Right renal pelvis (tissue), 4 donors: ENCODE measurements around the gene CNTN5. TPM values are rescaled to one million over a fixed set of nuclear protein-coding genes. Genes with fewer than 3 reads are reported as not detected.
A peak's percentile ranks its signal among the peaks of the same experiment; 100 is the strongest.
"Not testable (repeated sequence)": the region's sequence is repeated elsewhere in the genome, so short reads cannot be mapped to it uniquely, and the experiment has no call there.

ENCODE experiments used
- DNase-seq, 4 donors: peaks; one replicate each; pipeline ENCODE4 v3.0.0-alpha.2; 2013; ENCODE audit warnings: low read depth in 4 of 4, low spot score in 3 of 4, missing footprints in 1 of 4
- polyA plus RNA-seq, 4 donors: library from polyadenylated mRNA; unstranded; fragments of 120-200 nt; gene quantifications; one replicate each; pipeline ENCODE4 v1.2.1, GENCODE V29; 2013; ENCODE audit not compliant: insufficient read length in 4 of 4

CNTN5 gene
- polyA plus RNA-seq, 4 donors: 15.7 to 23.2 (median 21.5) TPM

- not testable (repeated sequence) for DNase-seq
Observed at GRCh38 chr11:100257238-100257803, 1236.6 kb downstream of the CNTN5 start.

DNA sequence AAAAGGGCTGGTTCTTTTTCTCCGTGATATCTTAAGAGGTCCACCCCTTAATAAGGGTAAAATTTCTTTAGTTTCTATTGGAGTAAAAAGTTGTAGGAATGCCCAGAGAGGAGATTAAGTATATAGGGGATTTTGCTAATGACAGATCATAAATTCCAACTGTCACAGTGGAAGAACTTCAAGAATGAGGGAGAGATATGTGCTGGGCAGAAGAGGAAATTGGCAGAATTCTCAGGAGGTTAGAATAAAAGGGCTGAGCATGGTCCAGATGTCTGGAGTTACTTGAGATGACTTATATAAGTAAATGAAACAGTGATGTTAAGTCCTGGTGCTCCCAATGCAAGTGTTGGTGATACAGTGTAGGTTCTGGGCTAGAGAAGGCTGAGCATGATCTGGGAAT lies 1248.8 kb downstream of the CNTN5 start:
- DNase-seq: no peak

DNA sequence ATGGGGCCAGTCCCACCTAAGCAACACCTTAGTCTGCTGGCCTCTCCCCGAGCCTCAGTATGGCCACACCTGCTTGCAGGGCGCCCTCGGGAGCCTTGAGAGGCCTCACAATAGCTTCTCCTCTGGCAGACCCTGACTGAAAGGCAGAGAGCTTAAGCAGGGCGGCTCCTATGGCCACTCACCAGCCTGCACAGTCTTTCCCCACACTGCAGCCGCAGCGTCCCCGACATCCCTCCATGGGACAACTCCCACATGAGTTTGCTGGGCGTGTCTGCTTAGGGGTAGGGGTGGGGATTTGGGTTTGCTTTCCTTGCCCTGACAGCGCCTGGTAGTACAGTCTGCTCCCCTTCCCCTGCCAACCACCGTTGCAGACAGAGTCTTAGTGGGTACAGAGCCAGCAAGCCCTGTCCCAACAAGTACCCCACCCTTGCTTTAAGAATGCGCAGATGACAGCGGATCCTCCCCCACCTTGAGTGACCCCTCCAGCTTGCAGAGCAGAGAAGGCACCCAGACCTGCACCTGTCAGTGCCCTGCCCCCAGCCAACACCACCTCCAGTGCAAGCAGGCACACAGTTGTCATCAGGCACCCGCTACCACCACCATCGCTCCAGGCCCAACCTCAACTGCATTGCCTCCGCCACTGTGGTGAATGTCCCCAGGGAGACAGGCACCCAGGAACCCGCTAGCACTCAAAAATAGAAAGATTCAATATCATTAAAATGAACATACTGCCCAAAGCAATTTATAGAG lies 1252.5 kb downstream of the CNTN5 start:
- no peak for DNase-seq

GRCh38 chr11:100274466-100274865 lies 1253.7 kb downstream of the CNTN5 start:
- DNase-seq: not testable (repeated sequence)

DNA sequence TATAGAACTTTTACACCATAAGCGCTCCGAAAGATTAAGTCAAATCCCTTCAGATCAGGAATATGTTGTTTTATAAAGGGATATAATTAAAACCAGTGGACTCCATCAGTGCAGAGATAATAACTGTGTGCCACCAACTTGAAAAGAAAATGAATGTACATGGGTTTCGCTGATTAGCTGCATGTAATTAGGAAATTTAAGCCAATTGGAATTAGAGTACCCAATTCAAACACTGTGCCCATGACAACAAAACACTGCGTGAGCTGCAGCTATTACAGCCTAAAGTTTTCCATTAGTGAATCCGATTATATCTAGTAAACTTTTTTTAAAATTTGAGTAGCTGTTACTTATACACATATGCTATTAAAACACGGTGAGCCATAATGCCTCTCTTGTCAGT lies 1274.0 kb downstream of the CNTN5 start:
- no peak for DNase-seq

DNA sequence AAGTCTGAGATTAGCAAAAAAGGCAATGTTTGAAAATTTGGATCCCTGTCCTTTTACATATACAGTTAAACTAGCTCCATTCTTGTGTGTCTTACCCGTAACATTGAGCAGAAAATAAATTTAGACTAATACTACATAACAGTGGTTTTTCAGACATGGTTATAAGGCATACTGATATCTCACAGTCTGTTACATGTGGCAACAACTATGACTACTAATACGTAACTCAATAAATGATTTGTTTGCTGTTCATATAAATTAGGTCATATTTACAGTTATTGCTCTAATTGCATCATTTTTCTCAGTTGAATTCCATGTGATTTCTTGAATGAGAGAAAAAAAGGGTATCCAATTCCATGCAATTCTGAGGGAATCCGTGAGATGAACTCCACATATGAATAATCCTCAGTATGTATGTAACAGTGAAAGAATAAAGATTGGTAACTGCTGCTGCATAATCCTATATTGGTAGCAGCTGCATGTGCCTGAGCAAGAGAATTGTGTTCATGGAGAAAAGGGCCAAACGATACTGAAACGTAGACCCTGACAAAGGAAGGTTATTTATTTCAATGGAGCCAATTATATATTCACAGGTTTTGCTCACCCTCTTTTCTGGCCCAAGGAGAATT lies 1275.4 kb downstream of the CNTN5 start:
- DNase-seq: no peak

DNA sequence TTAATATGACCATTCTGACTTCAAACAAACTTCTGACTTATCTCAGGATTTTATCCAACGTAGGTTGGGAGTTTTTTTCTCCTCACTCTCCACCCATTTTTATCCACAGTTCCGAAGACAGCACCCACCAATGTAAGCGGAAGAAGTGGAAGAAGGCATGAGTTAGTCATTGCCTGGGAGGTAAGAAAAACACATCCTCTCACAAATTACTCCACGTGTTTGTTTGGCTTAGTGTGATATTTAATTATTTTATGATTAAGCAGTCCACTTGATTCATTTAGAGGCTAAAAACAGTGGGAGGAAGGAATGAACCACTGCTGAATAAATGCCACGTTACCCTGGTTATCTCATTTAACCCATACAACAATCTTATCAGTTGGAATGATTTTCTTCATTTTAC lies 1276.8 kb downstream of the CNTN5 start:
- no peak for DNase-seq

DNA sequence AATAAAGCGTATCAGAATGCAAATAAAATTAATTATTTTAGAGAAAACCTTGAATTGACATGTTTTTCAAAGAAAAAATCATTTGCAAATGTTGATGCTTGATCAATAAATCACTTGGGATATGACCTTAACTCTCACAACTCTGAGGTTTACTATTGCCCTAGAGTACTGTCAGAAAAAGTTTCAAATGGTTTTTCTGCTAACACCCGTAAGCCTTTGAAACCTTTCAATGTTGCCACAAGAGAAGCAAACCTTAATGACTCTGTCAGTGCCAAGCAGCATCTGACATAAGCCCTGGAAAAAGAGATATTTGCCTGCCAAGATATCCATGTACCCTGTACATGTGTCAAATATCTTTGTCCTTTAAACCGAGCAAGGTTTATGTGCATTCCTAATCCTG lies 1282.1 kb downstream of the CNTN5 start:
- DNase-seq: no peak

DNA sequence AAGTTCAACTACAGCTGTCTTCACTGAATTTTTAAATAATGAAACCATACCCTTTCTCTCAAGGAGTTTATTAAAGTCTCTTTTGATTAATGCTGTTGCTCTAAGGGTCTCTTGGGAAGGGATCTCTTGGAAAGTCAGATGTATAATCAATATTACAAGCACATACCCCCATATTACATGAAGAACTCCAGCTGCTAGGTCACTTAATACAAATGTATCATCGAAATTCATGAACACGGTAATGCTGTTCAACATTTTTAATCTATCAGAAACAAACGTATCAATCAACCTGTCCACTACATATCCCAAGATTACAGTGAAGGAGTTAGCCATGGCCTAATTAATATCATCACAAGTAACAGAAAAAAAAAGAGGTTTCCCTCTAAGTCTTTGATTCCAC lies 1283.1 kb downstream of the CNTN5 start:
- no peak for DNase-seq

- no peak for DNase-seq
Observed at GRCh38 chr11:100308202-100308601, 1287.5 kb downstream of the CNTN5 start.

DNA sequence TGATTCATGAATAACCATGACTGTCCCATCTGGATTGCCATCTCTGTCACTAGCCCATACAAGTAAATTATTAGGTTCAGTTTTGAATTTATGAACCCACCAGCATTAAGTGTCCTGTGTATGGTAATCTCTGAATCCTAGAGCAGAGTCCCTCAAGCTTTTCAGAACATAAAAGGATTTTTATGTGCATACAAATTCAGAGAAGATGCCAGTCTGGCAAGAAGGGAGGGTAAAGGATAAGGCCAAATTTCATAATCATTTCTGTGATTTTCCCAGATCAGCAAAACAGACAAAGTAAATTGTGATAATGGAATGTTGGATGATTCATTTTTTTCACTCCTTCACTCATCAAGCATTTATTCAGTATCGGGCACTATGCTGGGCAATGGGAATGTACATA lies 1295.2 kb downstream of the CNTN5 start:
- DNase-seq: no peak

- no peak for DNase-seq
Observed at GRCh38 chr11:100316952-100317351, 1296.2 kb downstream of the CNTN5 start.

GRCh38 chr11:100319691-100320090 lies 1298.9 kb downstream of the CNTN5 start:
- DNase-seq: no peak

DNA sequence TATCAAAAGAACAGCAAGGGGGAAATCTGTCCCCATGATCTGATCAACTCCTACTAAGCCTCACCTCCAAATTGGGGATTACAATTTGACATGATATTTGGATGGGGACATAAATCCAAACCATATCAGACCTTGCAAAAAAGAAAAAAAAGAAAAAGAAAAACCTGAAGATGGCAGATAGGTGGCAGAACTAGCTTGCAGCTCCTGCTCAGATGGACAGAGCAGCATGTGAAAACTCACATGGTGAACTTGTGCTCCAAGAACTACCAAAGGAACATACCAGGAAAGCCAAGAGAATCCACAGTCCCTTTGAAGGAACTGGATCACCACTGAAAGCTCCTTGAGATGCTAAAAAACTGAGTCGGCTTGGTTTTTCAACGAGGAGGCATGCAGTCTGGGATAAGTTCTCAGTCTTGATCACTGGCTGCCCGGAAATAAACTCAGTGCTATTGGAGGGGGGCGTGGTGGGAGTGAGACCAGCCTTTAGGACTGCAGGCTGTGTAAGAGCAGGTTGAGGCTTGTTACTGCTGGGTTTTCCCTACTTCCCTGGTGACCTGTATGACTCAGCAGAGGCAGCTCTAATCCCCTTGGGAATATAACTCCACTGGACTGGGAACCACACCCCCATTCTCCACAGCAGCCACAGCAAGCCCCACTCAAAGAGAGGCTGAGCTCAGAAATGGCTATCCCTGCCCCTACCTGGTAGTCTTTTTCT lies 1308.0 kb downstream of the CNTN5 start:
- no peak for DNase-seq

DNA sequence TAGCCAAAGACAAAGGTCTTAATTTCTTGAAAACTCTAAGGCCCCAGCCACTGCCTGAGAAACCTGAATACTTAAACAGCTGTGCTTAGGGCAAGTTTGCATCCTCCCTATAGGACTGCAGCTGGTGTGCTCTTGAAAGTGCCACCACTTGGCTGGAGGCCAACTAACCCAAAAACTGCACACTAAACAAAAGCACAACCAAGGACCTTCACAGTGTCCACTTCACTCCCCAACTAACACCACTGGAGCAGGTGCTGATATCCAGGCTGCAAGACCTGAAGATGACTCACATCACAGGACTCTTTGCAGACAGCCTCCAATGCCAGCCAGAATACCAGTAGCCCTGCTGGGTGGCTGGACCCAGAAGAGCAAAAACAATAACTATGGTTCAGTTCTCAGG lies 1308.6 kb downstream of the CNTN5 start:
- no peak for DNase-seq

DNA sequence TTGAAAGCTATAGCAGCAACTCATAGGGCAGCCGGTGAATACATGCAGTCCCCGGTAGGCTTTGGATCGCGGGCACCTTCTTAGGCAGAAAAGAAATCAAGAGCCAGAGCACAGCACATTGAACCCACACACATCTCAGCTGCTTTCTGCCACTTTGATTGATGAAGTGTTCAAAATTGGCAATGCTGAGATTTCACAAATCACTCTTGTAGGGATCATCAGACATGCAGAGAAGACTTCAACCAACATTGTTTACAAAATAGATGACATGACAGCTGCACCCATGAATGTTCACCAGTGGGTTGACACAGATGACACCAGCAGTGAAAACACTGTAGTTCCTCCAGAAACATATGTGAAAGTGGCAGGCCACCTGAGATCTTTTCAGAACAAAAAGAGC lies 1316.1 kb downstream of the CNTN5 start:
- no peak for DNase-seq

- no peak for DNase-seq
Observed at GRCh38 chr11:100338144-100338840, 1317.5 kb downstream of the CNTN5 start.

DNA sequence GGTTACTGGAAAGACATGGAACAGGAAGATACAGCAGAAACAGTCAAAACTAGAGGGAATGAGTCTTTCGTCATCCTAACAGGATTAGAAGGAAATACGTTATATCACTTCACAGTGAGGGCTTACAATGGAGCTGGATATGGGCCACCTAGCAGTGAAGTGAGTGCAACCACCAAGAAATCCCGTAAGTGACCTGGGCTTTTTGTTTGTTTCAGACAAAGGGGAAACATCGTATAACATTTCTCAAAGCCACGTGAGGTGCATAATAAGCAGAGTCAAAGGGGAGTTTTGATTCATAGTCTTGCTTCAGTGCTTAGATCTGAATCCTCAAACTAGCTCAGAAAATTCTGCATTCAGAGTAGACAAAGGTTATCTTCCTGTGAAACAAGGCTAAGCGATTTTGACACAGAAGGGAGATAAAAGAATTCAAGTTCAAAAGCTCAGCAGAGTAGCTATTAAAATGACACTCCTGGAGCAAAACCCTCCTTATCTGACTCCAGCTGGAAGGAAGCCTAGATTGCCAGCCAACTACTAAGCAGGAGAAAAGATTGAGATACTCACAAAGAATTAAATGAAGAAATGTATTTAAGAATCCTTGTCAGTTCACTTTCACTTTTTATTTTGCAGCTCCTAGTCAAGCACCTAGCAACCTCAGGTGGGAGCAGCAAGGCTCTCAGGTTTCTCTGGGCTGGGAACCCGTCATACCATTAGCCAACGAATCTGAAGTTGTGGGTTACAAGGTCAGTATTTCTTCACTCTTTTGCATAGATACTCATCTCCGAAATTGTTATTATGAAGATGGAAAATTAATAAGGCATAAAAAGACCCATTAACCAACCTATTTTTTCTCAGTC lies 1319.9 kb downstream of the CNTN5 start:
- peak in 3 of 4 donors; percentile 3 to 10 (median 7) for DNase-seq

DNA sequence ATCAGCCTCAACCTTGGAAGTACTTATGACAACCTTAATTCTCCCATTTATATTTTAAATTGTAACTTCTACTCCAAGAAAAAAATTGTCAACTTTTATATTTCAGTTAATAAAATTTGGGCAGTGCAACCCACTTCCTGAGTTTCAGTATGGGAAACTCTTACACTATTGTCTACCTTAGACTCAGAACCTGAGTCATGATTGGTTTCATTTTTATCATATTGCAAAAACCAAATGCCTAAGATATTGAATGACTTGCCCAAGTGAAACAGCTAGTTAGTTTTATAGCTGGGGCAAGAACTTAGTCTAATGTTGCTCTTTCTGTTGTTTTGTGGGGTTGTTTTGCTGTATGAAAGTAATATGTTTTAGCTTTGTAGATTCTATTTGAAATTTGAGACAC lies 1332.3 kb downstream of the CNTN5 start:
- no peak for DNase-seq

GRCh38 chr11:100354736-100355135 lies 1334.0 kb downstream of the CNTN5 start:
- no peak for DNase-seq
